ENCODE measurements around the gene PLB1. TPM values are rescaled to one million over a fixed set of nuclear protein-coding genes. Genes with fewer than 3 reads are reported as not detected.

Gene PLB1
- total RNA-seq, 1 donor from 2014 or later = 2.5 TPM

DNA sequence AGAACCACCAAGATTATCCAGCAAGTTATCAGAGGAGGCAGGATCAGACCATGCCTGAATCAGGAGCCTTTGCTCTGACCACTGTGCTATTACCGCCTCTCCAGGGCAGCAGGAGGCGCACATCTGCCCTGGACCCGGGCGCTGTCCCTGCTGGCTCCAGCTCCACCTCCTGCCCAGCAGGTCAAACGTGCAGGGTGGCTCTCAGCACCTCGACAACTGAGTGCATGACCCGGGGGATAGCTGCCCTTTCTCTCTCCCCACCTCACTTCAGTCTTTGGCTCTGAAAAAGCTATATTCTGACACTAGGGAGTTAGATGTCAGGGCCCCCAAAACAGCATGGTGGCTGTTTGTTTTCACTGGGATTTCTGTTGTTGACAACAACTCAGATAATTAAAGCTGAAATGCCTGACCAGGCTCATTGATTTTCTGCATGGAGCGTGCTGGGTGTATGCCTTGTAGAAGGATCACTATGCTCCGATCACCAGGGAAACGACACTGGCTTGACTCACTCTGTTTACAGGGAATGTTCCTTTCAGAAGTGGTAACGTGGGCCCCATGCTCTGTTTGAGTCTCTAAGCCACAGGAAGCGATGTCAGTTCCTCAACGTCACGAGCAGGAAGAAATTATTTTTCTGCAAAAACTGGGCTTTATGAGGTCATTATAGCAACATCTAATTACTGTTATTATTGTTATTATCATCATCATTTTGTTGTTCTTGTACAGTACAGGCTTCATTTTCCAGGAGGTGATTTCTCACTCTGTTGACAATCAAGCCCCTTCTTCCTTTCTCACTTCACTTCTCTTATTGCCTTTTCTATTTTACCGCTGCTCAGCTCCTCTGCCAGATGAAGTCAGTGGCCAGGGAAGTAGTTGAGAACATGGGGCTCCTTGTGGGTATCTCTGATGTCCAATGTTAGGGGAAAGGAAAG is 125.6 kb downstream of the PLB1 start:
- H3K27ac ChIP-seq = peak overlapping the region; percentile 90
- H3K27me3 ChIP-seq = no peaks in the 10 kb centered on the region
- no peaks in the 10 kb centered on the region for H3K36me3 ChIP-seq
- peak in 1 of 2 donors; percentile 20 for TF ChIP-seq POLR2A (IDR thresholded peaks at IDR 0.05)
- peak; percentile 42 to 96 for TF ChIP-seq POLR2AphosphoS5 (IDR thresholded peaks at IDR 0.05; ENCODE audit: insufficient read depth in 1 of 2, low read depth in 1 of 2)
- TF ChIP-seq, protein P1, sequence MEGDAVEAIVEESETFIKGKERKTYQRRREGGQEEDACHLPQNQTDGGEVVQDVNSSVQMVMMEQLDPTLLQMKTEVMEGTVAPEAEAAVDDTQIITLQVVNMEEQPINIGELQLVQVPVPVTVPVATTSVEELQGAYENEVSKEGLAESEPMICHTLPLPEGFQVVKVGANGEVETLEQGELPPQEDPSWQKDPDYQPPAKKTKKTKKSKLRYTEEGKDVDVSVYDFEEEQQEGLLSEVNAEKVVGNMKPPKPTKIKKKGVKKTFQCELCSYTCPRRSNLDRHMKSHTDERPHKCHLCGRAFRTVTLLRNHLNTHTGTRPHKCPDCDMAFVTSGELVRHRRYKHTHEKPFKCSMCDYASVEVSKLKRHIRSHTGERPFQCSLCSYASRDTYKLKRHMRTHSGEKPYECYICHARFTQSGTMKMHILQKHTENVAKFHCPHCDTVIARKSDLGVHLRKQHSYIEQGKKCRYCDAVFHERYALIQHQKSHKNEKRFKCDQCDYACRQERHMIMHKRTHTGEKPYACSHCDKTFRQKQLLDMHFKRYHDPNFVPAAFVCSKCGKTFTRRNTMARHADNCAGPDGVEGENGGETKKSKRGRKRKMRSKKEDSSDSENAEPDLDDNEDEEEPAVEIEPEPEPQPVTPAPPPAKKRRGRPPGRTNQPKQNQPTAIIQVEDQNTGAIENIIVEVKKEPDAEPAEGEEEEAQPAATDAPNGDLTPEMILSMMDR (IDR thresholded peaks at IDR 0.05) = no peak
- intact Hi-C loops (cut with DNase I) = loop anchor here (10.0 kb wide), 1 partner anchor 133 kb away; the partner anchor contains the start of gene PPP1CB
- no peaks in the 10 kb centered on the region for H3K9me3 ChIP-seq
- H3K4me1 ChIP-seq = peaks cover 52% of the 10 kb centered on the region
- DNase-seq (ENCODE audit: extremely low spot score in 2 of 2) = no peak
- H3K4me3 ChIP-seq = no peak overlapping the region

DNA sequence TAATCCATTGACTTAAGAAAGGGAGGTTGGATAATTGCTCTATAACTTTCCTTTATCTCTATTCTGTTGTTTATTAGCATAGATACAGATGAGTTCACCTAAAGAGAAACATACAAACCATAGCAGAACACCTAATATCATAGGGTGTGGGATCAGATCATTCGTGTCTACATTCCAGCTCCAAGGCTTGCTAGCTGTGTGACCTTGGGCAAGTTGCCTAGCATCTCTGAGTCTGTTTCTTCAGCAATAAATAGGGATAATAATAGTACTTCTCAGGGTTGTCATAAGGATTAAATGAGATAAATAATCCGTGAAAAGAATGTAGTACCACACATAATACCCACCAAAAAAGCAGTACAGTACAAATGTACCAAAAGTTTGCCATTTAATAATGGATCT is 126.2 kb downstream of the PLB1 start:
- H3K27ac ChIP-seq = peak overlapping the region; percentile 90
- DNase-seq (ENCODE audit: extremely low spot score in 2 of 2) = no peak
- H3K4me1 ChIP-seq = peaks cover 58% of the 10 kb centered on the region
- H3K36me3 ChIP-seq = no peaks in the 10 kb centered on the region
- intact Hi-C loops (cut with DNase I) = loop anchor here (10.0 kb wide), 1 partner anchor 133 kb away; the partner anchor contains the start of gene PPP1CB
- H3K9me3 ChIP-seq = no peaks in the 10 kb centered on the region
- no peaks in the 10 kb centered on the region for H3K27me3 ChIP-seq
- no peak overlapping the region for H3K4me3 ChIP-seq
- TF ChIP-seq, protein P1 (IDR thresholded peaks at IDR 0.05) = no peak
- TF ChIP-seq POLR2AphosphoS5 (IDR thresholded peaks at IDR 0.05; ENCODE audit: insufficient read depth in 1 of 2, low read depth in 1 of 2) (no peak), POLR2A (IDR thresholded peaks at IDR 0.05) (no peak)

DNA sequence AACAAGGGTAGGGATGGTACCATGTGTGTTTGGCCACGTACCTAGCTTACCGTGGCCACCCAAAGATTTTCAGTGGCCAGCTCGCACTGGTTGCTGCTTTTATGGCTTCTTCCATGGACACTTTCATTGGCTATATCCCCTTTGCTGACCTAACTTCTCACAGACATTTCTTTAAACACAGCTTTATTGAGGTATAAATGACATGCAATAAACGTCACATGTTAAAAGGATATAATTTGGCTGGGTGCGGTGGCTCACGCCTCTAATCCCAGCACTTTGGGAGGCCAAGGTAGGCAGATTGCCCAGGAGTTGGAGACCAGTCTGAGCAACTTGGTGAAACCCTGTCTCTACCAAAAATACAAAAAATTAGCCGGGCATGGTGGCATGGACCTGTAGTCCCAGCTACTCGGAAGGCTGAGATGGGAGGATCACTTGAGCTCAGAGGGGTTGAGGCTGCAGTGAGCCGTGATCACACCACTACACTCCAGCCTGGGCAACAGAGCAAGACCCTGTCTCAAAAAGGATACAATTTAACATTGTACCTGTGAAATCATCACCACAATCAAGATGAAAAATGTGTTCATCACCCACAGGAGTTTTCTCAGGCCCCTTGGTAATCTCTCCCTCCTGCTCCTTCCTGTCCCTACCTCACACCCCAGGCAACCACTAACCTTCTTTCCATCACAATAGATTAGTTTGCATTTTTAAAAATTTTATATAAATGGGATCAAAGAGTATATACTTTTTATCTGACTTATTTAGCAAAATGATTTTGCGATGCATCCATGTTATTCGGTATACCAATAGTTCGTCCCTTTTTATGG is 127.9 kb downstream of the PLB1 start:
- intact Hi-C loops (cut with DNase I) = loop anchor here (10.0 kb wide), 1 partner anchor 131 kb away; the partner anchor contains the start of gene PPP1CB
- Histone ChIP-seq H3K27me3 (no peaks in the 10 kb centered on the region), H3K4me1 (peaks cover 71% of the 10 kb centered on the region), H3K4me3 (no peak overlapping the region), H3K9me3 (no peaks in the 10 kb centered on the region), H3K36me3 (no peaks in the 10 kb centered on the region), H3K27ac (peak overlapping the region; percentile 25)
- no peak for DNase-seq (ENCODE audit: extremely low spot score in 2 of 2)
- TF ChIP-seq POLR2A (IDR thresholded peaks at IDR 0.05) (no peak), POLR2AphosphoS5 (IDR thresholded peaks at IDR 0.05; ENCODE audit: insufficient read depth in 1 of 2, low read depth in 1 of 2) (no peak)
- TF ChIP-seq, protein P1 (IDR thresholded peaks at IDR 0.05) = no peak

DNA sequence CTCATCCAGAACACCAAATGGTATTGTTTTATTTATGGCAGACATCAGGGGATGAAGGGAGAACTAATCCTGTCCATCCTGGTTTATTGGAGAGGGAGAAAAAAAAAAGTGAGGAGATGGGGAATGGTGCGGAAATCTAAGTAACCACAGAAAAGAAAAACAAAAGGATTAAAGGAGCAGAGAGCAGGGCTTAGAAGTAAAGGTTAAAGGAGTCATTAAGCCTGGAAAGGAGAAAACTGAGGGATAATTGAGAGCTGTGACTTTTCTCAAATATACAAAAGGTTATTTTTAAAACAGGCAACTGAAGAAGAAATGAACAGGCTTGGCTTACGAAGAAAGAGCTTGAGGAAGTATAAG is 128.6 kb downstream of the PLB1 start:
- no peaks in the 10 kb centered on the region for H3K36me3 ChIP-seq
- H3K4me3 ChIP-seq = no peak overlapping the region
- H3K27me3 ChIP-seq = no peaks in the 10 kb centered on the region
- peaks cover 71% of the 10 kb centered on the region for H3K4me1 ChIP-seq
- peak overlapping the region; percentile 87 for H3K27ac ChIP-seq
- H3K9me3 ChIP-seq = no peaks in the 10 kb centered on the region
- no peak for TF ChIP-seq POLR2AphosphoS5 (IDR thresholded peaks at IDR 0.05; ENCODE audit: insufficient read depth in 1 of 2, low read depth in 1 of 2)
- TF ChIP-seq, protein P1 (IDR thresholded peaks at IDR 0.05) = no peak
- no peak for TF ChIP-seq POLR2A (IDR thresholded peaks at IDR 0.05)
- DNase-seq (ENCODE audit: extremely low spot score in 2 of 2) = no peak
- intact Hi-C loops (cut with DNase I) = loop anchor here (10.0 kb wide), 1 partner anchor 130 kb away; the partner anchor contains the start of gene PPP1CB
